ENCODE results near the gene RHOT1.

- no peak for TF ChIP-seq CTCF (IDR thresholded peaks at IDR 0.05)
- no peak for TF ChIP-seq POLR2A (IDR thresholded peaks at IDR 0.05)
Measured at GRCh38 chr17:32191306-32191705, 49.0 kb downstream of the RHOT1 start.
